A673 (cell line): Measurements from ENCODE around the gene NPHP1. TPM values are rescaled to one million over a fixed set of nuclear protein-coding genes. Genes with fewer than 3 reads are reported as not detected.

Experiments used
- BruUV-seq: library from RNA; stranded (reverse); fragments of 400-500 nt; replicated peaks from 2 replicates; lab custom pipeline; 2021; lab: Mats Ljungman, UMichigan
- CTCF ChIA-PET: fragments of 300-600 bp; sonication (Branson Sonifier 250); formaldehyde crosslinking; loops from one replicate; lab custom pipeline; 2022; ENCODE audit warnings: antibody characterized with exemption; lab: Charles Lee
- POLR2A ChIA-PET: fragments of 300-600 bp; sonication (Branson Sonifier 250); formaldehyde crosslinking; loops from one replicate; lab custom pipeline; 2022; ENCODE audit warnings: antibody characterized with exemption; ENCODE audit not compliant: low non-redundant PET; lab: Charles Lee
- DNase-seq: peaks from one replicate; pipeline ENCODE4 v3.0.0-alpha.2; 2015; ENCODE audit warnings: low spot score
- H3K27ac ChIP-seq: fragments of 200-600 bp; sonication (generic); 2 replicates; pipeline ENCODE4 v1.5.1; 2016; ENCODE audit warnings: mixed run types, low read depth, mild to moderate bottlenecking, mixed read lengths, antibody characterized with exemption, low read length; ENCODE audit not compliant: poor library complexity, severe bottlenecking
- H3K27me3 ChIP-seq: fragments of 200-600 bp; sonication (generic); replicated peaks from 2 replicates; pipeline ENCODE4 v1.6.1; 2017; ENCODE audit warnings: mixed run types, low read depth, mild to moderate bottlenecking, mixed read lengths, antibody characterized with exemption, low read length; ENCODE audit not compliant: insufficient read depth, poor library complexity
- H3K36me3 ChIP-seq: fragments of 200-600 bp; sonication (generic); 2 replicates; pipeline ENCODE4 v1.6.1; 2016; ENCODE audit warnings: mixed run types, mild to moderate bottlenecking, mixed read lengths, antibody characterized with exemption, low read length; ENCODE audit not compliant: insufficient read depth, poor library complexity, severe bottlenecking
- H3K4me1 ChIP-seq: fragments of 200-600 bp; sonication (generic); 2 replicates; pipeline ENCODE4 v1.6.1; 2017; ENCODE audit warnings: mixed run types, mild to moderate bottlenecking, mixed read lengths, antibody characterized with exemption, low read length; ENCODE audit not compliant: insufficient read depth, poor library complexity, severe bottlenecking
- H3K4me3 ChIP-seq: fragments of 200-600 bp; sonication (generic); 2 replicates; pipeline ENCODE4 v1.5.1; 2016; ENCODE audit warnings: low read depth, mixed run types, mild to moderate bottlenecking, mixed read lengths, low read length; ENCODE audit not compliant: poor library complexity, severe bottlenecking
- H3K9me3 ChIP-seq: fragments of 200-600 bp; sonication (generic); 2 replicates; pipeline ENCODE4 v1.6.1; 2016; ENCODE audit warnings: mixed run types, low read depth, mild to moderate bottlenecking, mixed read lengths, antibody characterized with exemption, low read length; ENCODE audit not compliant: poor library complexity, severe bottlenecking
- CTCF ChIP-seq: fragments of 300-800, 200-600 bp; sonication (generic); conservative IDR thresholded peaks from 2 replicates; pipeline ENCODE4 v1.5.1; 2017; ENCODE audit warnings: low read depth, mild to moderate bottlenecking, antibody characterized with exemption, low read length, moderate library complexity, mixed read lengths
- EZH2 ChIP-seq: fragments of 200-600 bp; sonication (generic); IDR thresholded peaks from 2 replicates; pipeline ENCODE4 v1.6.1; 2017; ENCODE audit warnings: borderline replicate concordance, low read depth, mild to moderate bottlenecking, mixed read lengths, antibody characterized with exemption, low read length; ENCODE audit not compliant: poor library complexity, severe bottlenecking
- intact Hi-C: fragments of 100-400 bp; cut with micrococcal nuclease; formaldehyde crosslinking; loops from one replicate; pipeline ENCODE4 v1.10.0; 2022; ENCODE audit not compliant: unreplicated experiment
- total RNA-seq: library from RNA; stranded (reverse); gene quantifications from 2 replicates; pipeline ENCODE4 v1.2.3, GENCODE V29; 2021

Gene NPHP1
- total RNA-seq, 1 experiment from 2014 or later = 4.5 TPM

- TF ChIP-seq CTCF (no peak), EZH2 (no peak)
- POLR2A ChIA-PET = no interaction called here
- CTCF ChIA-PET = no interaction called here
- no peaks in the 10 kb centered on the region for H3K9me3 ChIP-seq
- peak overlapping the region; percentile 9 for H3K27ac ChIP-seq
- no peak for DNase-seq
- H3K36me3 ChIP-seq = no peaks in the 10 kb centered on the region
- H3K4me1 ChIP-seq = peaks cover 20% of the 10 kb centered on the region
- intact Hi-C loops = no loop called here
- H3K4me3 ChIP-seq = no peak overlapping the region
- BruUV-seq = no TSS peak
- no peaks in the 10 kb centered on the region for H3K27me3 ChIP-seq
These were observed 104.3 kb downstream of the NPHP1 start for GRCh38 chr2:110100480-110100879.

DNA sequence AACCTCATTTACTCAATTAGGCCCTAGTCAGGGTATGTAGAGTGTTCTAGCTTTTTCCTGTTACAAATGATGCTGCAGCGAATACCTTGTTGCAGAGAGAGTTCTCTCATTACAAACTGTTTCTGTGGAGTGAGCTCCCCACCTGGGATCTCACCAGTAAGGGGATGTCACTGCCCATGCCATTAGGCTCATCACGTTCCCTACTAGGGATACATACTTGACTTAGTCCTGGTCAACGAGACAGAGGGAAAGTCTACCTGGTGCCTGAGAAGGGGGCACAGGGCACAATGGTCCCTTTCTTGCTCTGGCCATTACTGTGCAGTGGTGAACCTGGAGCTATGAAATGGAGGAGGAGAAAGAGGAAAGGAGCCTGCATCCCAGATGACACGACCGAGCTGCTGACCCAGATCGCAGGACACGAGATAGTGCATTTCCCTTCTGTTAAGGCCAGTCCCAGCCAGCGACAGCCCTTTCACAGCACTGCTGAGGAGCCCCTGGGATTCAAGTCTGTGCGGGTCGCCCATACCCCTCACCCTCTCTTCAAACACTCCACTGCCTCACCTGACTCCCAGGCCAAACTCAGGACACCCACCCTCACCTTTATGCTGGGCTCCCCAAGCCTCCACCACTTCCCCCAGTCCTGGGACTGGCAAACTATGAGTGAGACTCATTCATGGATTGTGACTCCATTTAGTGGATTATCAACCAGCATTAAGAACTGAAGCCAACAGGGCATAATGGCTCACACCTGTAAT, 105.2 kb downstream of the NPHP1 start:
- no peaks in the 10 kb centered on the region for H3K27me3 ChIP-seq
- H3K36me3 ChIP-seq = no peaks in the 10 kb centered on the region
- ChIA-PET CTCF (no interaction called here), POLR2A (no interaction called here)
- TF ChIP-seq CTCF (no peak), EZH2 (no peak)
- H3K27ac ChIP-seq = no peak overlapping the region
- H3K4me1 ChIP-seq = peaks cover 16% of the 10 kb centered on the region
- no peak for DNase-seq
- no peaks in the 10 kb centered on the region for H3K9me3 ChIP-seq
- BruUV-seq = no TSS peak
- intact Hi-C loops = no loop called here
- H3K4me3 ChIP-seq = no peak overlapping the region

- DNase-seq = no peak
- H3K4me3 ChIP-seq = no peak overlapping the region
- no peak overlapping the region for H3K27ac ChIP-seq
- no TSS peak for BruUV-seq
- peaks cover 16% of the 10 kb centered on the region for H3K4me1 ChIP-seq
- intact Hi-C loops = no loop called here
- H3K9me3 ChIP-seq = no peaks in the 10 kb centered on the region
- ChIA-PET CTCF (no interaction called here), POLR2A (no interaction called here)
- H3K27me3 ChIP-seq = no peaks in the 10 kb centered on the region
- TF ChIP-seq CTCF (no peak), EZH2 (no peak)
- no peaks in the 10 kb centered on the region for H3K36me3 ChIP-seq
These were observed 105.8 kb downstream of the NPHP1 start for GRCh38 chr2:110099038-110099425.
